Neural cell (in vitro differentiated cells): Measurements from ENCODE around the gene TRIM24. TPM values are rescaled to one million over a fixed set of nuclear protein-coding genes. Genes with fewer than 3 reads are reported as not detected.
A peak's percentile ranks its signal among the peaks of the same experiment; 100 is the strongest.
"Not testable (repeated sequence)": the region's sequence is repeated elsewhere in the genome, so short reads cannot be mapped to it uniquely, and the experiment has no call there.

Experiments used
- H2AFZ ChIP-seq: fragments of 200-600, 300-800 bp; sonication (generic), shearing (Covaris generic); 2 replicates; pipeline ENCODE4 v1.6.0; 2014; ENCODE audit warnings: low read depth, mild to moderate bottlenecking, antibody characterized with exemption, low read length, moderate library complexity
- H3F3A ChIP-seq: fragments of 200-600 bp; shearing (Covaris generic); 2 replicates; pipeline ENCODE4 v1.6.1; 2016; ENCODE audit warnings: mild to moderate bottlenecking, moderate library complexity, mixed read lengths, antibody characterized with exemption, low read length; ENCODE audit not compliant: insufficient read depth, poor library complexity, severe bottlenecking
- H3K27ac ChIP-seq: fragments of 200-600, 300-800 bp; sonication (generic), shearing (Covaris generic); 2 replicates; pipeline ENCODE4 v1.5.1; 2014; ENCODE audit warnings: mild to moderate bottlenecking, low read length, moderate library complexity
- H3K27me3 ChIP-seq: fragments of 300-800, 200-600 bp; sonication (generic), shearing (Covaris generic); 2 replicates; pipeline ENCODE4 v1.6.0; 2014; ENCODE audit warnings: mild to moderate bottlenecking, low read depth, low read length, moderate library complexity; ENCODE audit not compliant: insufficient read depth
- H3K36me3 ChIP-seq: fragments of 300-800, 200-600 bp; sonication (generic), shearing (Covaris generic); 2 replicates; pipeline ENCODE4 v1.5.1; 2014; ENCODE audit warnings: mild to moderate bottlenecking, antibody characterized with exemption, low read length, moderate library complexity; ENCODE audit not compliant: insufficient read depth
- H3K4me2 ChIP-seq: fragments of 300-800, 200-600 bp; sonication (generic), shearing (Covaris generic); 2 replicates; pipeline ENCODE4 v1.6.0; 2014; ENCODE audit warnings: mild to moderate bottlenecking, low read length
- H3K4me3 ChIP-seq: fragments of 300-800, 200-600 bp; sonication (generic), shearing (Covaris generic); 2 replicates; pipeline ENCODE4 v1.5.1; 2014; ENCODE audit warnings: mild to moderate bottlenecking, low read length, moderate library complexity
- H3K79me2 ChIP-seq: fragments of 200-600 bp; shearing (Covaris generic); replicated peaks from 2 replicates; pipeline ENCODE4 v1.6.0; 2014; ENCODE audit warnings: mild to moderate bottlenecking, low read length, moderate library complexity; ENCODE audit not compliant: insufficient read depth
- H3K9ac ChIP-seq: fragments of 300-800, 200-600 bp; sonication (generic), shearing (Covaris generic); 2 replicates; pipeline ENCODE4 v1.6.1; 2016; ENCODE audit warnings: mild to moderate bottlenecking, low read length, mixed read lengths
- H3K9me2 ChIP-seq: fragments of 200-600 bp; shearing (Covaris generic); 2 replicates; pipeline ENCODE4 v1.6.1; 2016; ENCODE audit warnings: mild to moderate bottlenecking, low read length, mixed read lengths; ENCODE audit not compliant: insufficient read depth
- H3K9me3 ChIP-seq: fragments of 200-600, 300-800 bp; sonication (generic), shearing (Covaris generic); 2 replicates; pipeline ENCODE4 v1.6.1; 2016; ENCODE audit warnings: mild to moderate bottlenecking, mixed run types, low read length, moderate library complexity, mixed read lengths
- H4K20me1 ChIP-seq: fragments of 200-600 bp; shearing (Covaris generic); 2 replicates; pipeline ENCODE4 v1.6.1; 2016; ENCODE audit warnings: mild to moderate bottlenecking, mixed run types; ENCODE audit not compliant: insufficient read depth
- EP300 ChIP-seq: fragments of 450-650 bp; conservative IDR thresholded peaks from 2 replicates; pipeline ENCODE4 v1.6.1; 2014; ENCODE audit warnings: antibody characterized with exemption, mild to moderate bottlenecking, moderate library complexity; ENCODE audit not compliant: poor library complexity, severe bottlenecking
- EZH2 ChIP-seq: fragments of 200-600, 300-800 bp; shearing (Covaris generic), sonication (generic); IDR thresholded peaks from 2 replicates; pipeline ENCODE4 v1.6.1; 2014; ENCODE audit warnings: antibody characterized with exemption, low read length, borderline replicate concordance, mild to moderate bottlenecking; ENCODE audit not compliant: insufficient read depth, poor library complexity, severe bottlenecking
- MXI1 ChIP-seq: fragments of 450-650 bp; conservative IDR thresholded peaks from 2 replicates; pipeline ENCODE4 v1.6.1; 2014; ENCODE audit warnings: antibody characterized with exemption, mild to moderate bottlenecking; ENCODE audit not compliant: poor library complexity, severe bottlenecking
- POLR2AphosphoS5 ChIP-seq: IDR thresholded peaks from 2 replicates; pipeline ENCODE4 v1.6.1; 2012
- RAD21 ChIP-seq: fragments of 450-650 bp; conservative IDR thresholded peaks from 2 replicates; pipeline ENCODE4 v1.6.1; 2014; ENCODE audit warnings: antibody characterized with exemption, mild to moderate bottlenecking, moderate library complexity
- SMC3 ChIP-seq: fragments of 450-650 bp; conservative IDR thresholded peaks from 2 replicates; pipeline ENCODE4 v1.6.1; 2014; ENCODE audit warnings: antibody characterized with exemption, mild to moderate bottlenecking, moderate library complexity; ENCODE audit not compliant: poor library complexity
- TAF1 ChIP-seq: IDR thresholded peaks from 2 replicates; pipeline ENCODE4 v1.6.1; 2012; ENCODE audit warnings: low read depth
- polyA plus RNA-seq: library from polyadenylated mRNA; depleted of rRNA; stranded (reverse); fragments of >200 nt; gene quantifications from 2 replicates; pipeline ENCODE4 v1.2.3, GENCODE V29; 2014
- TF ChIP-seq, protein P1 (sequence below): fragments of 450-650 bp; IDR thresholded peaks from 2 replicates; pipeline ENCODE4 v1.5.1; 2014; ENCODE audit warnings: antibody characterized with exemption, mild to moderate bottlenecking, moderate library complexity; ENCODE audit not compliant: poor library complexity, severe bottlenecking
- TF ChIP-seq, protein P2 (sequence below): IDR thresholded peaks from 2 replicates; pipeline ENCODE4 v1.6.1; 2012; ENCODE audit warnings: borderline replicate concordance

TRIM24 gene
- polyA plus RNA-seq, 1 donor from 2014 or later, result 47.1 TPM

DNA sequence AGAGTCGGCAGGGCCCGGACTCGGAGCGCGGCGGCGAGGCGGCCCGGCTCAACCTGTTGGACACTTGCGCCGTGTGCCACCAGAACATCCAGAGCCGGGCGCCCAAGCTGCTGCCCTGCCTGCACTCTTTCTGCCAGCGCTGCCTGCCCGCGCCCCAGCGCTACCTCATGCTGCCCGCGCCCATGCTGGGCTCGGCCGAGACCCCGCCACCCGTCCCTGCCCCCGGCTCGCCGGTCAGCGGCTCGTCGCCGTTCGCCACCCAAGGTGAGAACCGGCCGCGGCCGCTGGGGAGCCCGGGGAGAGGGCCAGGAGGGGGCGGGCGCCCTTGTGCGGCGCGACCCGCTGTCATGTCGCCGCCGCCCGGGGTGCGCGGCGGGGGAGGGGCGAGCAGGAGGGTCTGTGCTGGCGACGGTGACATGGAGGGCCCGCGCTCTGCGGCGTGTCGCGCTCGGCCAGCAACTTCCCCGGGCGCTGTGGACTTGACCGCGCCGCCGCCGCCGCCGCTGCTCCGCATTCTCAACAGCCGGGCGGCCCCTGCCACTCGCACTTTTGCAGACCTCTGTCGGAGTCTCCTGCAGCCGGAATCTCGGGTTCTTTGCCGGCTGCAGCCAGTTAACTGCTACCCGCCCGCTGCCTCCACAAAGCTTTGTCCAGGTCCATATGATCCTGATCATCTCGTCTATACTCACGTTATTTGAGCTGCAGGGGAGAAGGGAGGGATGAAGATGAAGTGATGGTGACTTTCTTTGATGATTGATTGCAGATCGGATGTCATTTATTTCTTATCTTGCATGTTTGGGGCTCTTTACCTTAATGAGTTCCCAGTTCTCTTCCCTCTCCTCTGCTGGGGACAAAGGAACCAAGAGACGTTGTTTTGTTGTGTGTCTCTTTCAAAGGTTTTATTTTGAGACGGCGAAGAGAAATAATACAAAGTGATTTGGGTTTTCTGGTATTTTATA, 869 bp downstream of the TRIM24 start (continued):
- TF ChIP-seq, protein P1, sequence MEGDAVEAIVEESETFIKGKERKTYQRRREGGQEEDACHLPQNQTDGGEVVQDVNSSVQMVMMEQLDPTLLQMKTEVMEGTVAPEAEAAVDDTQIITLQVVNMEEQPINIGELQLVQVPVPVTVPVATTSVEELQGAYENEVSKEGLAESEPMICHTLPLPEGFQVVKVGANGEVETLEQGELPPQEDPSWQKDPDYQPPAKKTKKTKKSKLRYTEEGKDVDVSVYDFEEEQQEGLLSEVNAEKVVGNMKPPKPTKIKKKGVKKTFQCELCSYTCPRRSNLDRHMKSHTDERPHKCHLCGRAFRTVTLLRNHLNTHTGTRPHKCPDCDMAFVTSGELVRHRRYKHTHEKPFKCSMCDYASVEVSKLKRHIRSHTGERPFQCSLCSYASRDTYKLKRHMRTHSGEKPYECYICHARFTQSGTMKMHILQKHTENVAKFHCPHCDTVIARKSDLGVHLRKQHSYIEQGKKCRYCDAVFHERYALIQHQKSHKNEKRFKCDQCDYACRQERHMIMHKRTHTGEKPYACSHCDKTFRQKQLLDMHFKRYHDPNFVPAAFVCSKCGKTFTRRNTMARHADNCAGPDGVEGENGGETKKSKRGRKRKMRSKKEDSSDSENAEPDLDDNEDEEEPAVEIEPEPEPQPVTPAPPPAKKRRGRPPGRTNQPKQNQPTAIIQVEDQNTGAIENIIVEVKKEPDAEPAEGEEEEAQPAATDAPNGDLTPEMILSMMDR, result no peak
- TF ChIP-seq SMC3 (peak; percentile 21), RAD21 (peak; percentile 28)

DNA sequence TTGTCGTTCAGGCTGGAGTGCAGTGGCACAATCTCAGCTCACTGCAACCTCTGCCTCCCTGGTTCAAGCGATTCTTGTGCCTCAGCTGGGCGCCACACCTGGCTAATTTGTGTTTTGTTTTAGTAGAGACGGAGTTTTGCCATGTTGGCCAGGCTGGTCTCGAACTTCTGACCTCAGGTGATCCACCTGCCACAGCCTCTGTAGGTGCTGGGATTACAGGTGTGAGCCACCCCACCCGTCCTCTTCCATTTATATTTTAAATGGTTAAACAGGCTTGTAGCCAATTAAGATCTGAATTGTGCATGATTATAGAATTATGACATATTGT, 3.2 kb downstream of the TRIM24 start:
- H3K4me2 ChIP-seq, H3K27ac ChIP-seq, H2AFZ ChIP-seq, H3K27me3 ChIP-seq, H3K36me3 ChIP-seq, H3K9me2 ChIP-seq, H4K20me1 ChIP-seq, H3K9me3 ChIP-seq, H3K9ac ChIP-seq, H3F3A ChIP-seq: not testable (repeated sequence)
- Histone ChIP-seq H3K4me3 (peak overlapping the region; percentile 79), H3K79me2 (peaks cover 69% of the 10 kb centered on the region)

DNA sequence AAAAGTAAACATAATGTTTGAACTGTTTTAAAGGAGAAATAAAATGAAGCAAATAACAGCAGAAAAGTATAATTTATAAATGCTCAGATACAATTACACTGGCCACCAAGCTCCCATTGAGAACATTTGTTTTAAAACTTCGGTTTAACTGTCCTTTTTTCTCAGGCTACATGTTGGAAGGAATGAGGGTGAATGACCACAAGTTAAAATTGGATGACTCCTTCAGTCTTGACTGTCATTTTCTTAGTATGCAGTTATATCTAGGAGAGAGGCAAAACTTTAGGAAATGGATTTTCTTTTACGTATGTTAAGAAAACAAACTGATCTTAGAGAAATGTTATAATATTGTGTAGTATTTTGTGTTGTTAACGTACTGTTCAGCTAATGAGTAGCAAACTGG, 5.0 kb downstream of the TRIM24 start:
- Histone ChIP-seq H3K4me3 (peak overlapping the region; percentile 24), H3K27me3 (no peaks in the 10 kb centered on the region), H3K36me3 (no peaks in the 10 kb centered on the region), H2AFZ (no peak overlapping the region), H3K27ac (no peak overlapping the region), H4K20me1 (no peaks in the 10 kb centered on the region), H3K9ac (no peak overlapping the region), H3K4me2 (no peak overlapping the region), H3F3A (peaks cover 4% of the 10 kb centered on the region), H3K9me2 (no peaks in the 10 kb centered on the region), H3K9me3 (no peaks in the 10 kb centered on the region), H3K79me2 (peaks cover 87% of the 10 kb centered on the region)
- TF ChIP-seq, protein P1, result no peak
- TF ChIP-seq RAD21, result no peak
- TF ChIP-seq EP300, result no peak
- TF ChIP-seq MXI1, result no peak
- no peak for TF ChIP-seq EZH2
- TF ChIP-seq SMC3, result no peak
- TF ChIP-seq POLR2AphosphoS5, result no peak
- TF ChIP-seq, protein P2, sequence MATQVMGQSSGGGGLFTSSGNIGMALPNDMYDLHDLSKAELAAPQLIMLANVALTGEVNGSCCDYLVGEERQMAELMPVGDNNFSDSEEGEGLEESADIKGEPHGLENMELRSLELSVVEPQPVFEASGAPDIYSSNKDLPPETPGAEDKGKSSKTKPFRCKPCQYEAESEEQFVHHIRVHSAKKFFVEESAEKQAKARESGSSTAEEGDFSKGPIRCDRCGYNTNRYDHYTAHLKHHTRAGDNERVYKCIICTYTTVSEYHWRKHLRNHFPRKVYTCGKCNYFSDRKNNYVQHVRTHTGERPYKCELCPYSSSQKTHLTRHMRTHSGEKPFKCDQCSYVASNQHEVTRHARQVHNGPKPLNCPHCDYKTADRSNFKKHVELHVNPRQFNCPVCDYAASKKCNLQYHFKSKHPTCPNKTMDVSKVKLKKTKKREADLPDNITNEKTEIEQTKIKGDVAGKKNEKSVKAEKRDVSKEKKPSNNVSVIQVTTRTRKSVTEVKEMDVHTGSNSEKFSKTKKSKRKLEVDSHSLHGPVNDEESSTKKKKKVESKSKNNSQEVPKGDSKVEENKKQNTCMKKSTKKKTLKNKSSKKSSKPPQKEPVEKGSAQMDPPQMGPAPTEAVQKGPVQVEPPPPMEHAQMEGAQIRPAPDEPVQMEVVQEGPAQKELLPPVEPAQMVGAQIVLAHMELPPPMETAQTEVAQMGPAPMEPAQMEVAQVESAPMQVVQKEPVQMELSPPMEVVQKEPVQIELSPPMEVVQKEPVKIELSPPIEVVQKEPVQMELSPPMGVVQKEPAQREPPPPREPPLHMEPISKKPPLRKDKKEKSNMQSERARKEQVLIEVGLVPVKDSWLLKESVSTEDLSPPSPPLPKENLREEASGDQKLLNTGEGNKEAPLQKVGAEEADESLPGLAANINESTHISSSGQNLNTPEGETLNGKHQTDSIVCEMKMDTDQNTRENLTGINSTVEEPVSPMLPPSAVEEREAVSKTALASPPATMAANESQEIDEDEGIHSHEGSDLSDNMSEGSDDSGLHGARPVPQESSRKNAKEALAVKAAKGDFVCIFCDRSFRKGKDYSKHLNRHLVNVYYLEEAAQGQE, result no peak
- TF ChIP-seq TAF1, result no peak

DNA sequence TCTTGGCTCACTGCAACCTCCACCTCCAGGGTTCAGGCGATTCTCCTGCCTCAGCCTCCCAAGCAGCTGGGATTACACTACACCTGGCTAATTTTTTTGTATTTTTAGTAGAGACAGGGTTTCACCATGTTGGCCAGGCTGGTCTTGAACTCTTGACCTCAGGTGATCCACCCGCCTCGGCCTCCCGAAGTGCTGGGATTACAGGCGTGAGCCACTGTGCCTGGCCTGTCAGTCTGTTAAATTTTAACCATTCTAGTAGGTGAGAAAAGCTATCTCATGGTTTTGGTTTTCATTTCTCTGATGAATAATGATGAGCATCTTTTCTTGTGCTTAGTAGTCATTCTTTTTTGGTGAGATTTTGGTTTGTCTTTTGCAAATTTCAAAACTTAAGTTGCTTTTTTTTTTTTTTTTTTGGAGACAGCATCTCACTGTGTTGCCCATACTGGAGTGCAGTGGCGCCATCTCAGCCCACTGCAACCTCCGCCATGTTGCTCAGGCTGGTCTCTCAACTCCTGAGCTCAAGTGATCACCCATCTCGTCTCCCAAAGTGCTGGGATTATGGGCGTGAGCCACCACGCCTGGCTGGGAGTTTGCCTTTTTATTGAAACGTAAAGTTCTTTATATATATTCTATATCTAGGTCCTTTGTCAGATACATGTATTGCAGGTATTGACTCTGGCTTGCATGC, 6.2 kb downstream of the TRIM24 start:
- not testable (repeated sequence) for H3K9me3 ChIP-seq, H3K27ac ChIP-seq, H2AFZ ChIP-seq, H3K9ac ChIP-seq, H3F3A ChIP-seq, H4K20me1 ChIP-seq, H3K9me2 ChIP-seq, H3K27me3 ChIP-seq, H3K4me3 ChIP-seq, H3K4me2 ChIP-seq, H3K36me3 ChIP-seq
- H3K79me2 ChIP-seq, result peaks cover 96% of the 10 kb centered on the region
